NCI-H345 treated with DMSO at 0.1 percent for 48 hours (cell line): Measurements from ENCODE around the gene RSF1.
"Not testable (repeated sequence)": the region's sequence is repeated elsewhere in the genome, so short reads cannot be mapped to it uniquely, and the experiment has no call there.

Experiments used
- DNase-seq: peaks from one replicate; lab custom pipeline; 2025; ENCODE audit not compliant: unreplicated experiment; lab: John Stamatoyannopoulos, UW

RSF1 gene, protein sequence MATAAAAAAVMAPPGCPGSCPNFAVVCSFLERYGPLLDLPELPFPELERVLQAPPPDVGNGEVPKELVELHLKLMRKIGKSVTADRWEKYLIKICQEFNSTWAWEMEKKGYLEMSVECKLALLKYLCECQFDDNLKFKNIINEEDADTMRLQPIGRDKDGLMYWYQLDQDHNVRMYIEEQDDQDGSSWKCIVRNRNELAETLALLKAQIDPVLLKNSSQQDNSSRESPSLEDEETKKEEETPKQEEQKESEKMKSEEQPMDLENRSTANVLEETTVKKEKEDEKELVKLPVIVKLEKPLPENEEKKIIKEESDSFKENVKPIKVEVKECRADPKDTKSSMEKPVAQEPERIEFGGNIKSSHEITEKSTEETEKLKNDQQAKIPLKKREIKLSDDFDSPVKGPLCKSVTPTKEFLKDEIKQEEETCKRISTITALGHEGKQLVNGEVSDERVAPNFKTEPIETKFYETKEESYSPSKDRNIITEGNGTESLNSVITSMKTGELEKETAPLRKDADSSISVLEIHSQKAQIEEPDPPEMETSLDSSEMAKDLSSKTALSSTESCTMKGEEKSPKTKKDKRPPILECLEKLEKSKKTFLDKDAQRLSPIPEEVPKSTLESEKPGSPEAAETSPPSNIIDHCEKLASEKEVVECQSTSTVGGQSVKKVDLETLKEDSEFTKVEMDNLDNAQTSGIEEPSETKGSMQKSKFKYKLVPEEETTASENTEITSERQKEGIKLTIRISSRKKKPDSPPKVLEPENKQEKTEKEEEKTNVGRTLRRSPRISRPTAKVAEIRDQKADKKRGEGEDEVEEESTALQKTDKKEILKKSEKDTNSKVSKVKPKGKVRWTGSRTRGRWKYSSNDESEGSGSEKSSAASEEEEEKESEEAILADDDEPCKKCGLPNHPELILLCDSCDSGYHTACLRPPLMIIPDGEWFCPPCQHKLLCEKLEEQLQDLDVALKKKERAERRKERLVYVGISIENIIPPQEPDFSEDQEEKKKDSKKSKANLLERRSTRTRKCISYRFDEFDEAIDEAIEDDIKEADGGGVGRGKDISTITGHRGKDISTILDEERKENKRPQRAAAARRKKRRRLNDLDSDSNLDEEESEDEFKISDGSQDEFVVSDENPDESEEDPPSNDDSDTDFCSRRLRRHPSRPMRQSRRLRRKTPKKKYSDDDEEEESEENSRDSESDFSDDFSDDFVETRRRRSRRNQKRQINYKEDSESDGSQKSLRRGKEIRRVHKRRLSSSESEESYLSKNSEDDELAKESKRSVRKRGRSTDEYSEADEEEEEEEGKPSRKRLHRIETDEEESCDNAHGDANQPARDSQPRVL (N-terminal part only)

DNA sequence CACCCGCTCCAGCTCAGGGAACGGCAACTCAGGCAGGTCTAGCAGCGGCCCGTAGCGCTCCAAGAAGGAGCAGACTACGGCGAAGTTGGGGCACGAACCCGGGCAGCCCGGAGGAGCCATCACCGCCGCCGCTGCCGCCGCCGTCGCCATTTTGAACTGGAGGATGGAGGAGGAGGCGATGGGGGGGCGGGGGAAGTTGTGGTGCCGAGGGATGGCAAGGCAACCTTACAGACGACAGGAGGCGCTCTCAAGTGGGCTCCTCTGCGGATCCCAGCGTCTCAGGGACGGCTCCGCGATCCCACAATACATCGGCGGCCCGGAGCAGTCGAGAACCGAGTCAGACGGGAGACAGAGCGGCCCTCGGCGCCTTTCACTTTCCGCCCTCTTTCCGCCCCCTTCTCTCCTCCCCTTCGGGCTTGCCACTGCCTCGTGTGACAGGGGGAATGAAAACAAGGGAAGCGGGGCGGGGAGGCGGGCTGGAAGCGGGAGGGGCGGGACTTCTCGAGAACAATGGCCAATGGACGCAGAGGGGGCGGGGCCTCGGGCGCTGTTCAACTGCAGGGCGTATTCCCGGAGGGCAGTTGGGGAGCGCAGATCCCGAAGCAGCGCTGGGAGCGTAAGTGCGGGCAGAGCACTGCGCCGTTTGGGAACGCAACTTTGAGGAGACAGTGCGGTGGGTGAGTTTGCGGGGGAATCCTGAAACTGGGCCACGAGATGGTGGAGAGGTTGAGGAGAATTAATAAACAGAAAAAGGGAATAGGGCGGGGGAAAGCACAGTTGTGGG is at the start of gene RSF1, which contains the start of gene AAMDC:
RSF1 (minus strand) TSS at position 158 of the 784 bp plus-strand sequence; CDS start at position 150, 8 bp downstream.
AAMDC (plus strand) TSS at position 580 of the 784 bp plus-strand sequence. CDS start 21,353 bp downstream, outside the sequence.
- DNase-seq, result peak; percentile 92

GRCh38 chr11:77868744-77869143 is 48.2 kb upstream of the RSF1 start:
- DNase-seq, result no peak

GRCh38 chr11:77866336-77866735 is 45.8 kb upstream of the RSF1 start:
- no peak for DNase-seq

DNA sequence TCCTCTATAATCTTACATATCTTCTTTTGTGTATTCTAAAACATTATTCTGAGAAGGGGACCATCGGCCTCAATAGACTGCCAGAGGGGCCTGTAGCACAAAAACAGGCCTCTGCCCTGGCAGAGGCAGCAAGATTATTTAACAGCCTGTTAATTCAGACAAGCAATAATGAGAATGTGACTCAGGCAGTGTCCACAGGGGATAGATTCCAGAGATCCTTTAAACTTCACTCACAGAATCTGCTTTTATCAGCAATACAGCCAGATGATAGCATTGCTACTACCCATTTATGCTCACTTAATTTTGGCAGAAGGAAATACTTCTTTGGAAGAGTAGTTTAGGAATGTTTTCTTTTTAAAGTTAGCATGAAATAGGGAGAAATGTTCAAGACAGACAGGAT is 45.3 kb upstream of the RSF1 start:
- DNase-seq, result no peak

GRCh38 chr11:77861444-77861843 is 40.9 kb upstream of the RSF1 start:
- not testable (repeated sequence) for DNase-seq

DNA sequence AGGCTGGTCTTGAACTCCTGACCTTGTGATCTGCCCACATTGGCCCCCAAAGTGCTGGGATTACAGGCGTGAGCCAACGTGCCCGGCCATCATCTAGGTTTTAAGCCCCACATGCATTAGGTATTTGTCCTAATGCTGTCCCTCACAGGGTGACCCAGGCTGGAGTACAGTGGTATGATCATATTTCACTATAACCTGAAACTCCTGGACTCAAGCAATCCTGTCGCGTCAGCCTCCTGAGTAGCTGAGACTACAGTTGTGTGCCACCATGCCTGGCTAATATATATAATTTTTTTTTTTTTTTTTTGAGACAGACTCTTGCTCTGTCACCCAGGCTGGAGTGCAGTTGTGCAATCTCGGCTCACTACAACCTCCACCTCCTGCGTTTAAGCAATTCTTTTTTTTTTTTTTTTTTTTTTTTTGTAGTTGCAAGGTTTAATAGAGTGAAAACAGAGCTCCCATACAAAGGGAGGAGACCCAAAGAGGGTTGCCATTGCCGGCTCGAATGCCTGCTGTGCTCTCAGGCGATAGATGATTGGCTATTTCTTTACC is 37.5 kb upstream of the RSF1 start:
- not testable (repeated sequence) for DNase-seq

GRCh38 chr11:77854838-77855237 is 34.3 kb upstream of the RSF1 start:
- DNase-seq, result no peak

GRCh38 chr11:77851503-77851902 is 31.0 kb upstream of the RSF1 start:
- DNase-seq, result no peak

DNA sequence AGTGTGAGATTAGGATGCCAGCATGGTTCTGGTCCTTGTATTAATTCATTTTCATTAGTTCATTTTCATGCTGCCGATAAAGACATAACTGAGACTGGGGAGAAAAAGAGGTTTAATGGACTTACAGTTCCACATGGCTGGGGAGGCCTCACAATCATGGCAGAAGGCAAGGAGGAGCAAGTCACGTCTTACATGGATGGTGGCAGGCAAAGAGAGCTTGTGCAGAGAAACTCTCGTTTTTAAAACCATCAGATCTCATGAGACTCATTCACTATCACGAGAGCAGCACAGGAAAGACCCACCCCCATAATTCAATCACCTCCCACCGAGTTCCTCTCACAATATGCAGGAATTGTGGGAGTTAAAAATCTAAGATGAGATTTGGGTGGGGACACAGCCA is 23.2 kb upstream of the RSF1 start:
- not testable (repeated sequence) for DNase-seq

DNA sequence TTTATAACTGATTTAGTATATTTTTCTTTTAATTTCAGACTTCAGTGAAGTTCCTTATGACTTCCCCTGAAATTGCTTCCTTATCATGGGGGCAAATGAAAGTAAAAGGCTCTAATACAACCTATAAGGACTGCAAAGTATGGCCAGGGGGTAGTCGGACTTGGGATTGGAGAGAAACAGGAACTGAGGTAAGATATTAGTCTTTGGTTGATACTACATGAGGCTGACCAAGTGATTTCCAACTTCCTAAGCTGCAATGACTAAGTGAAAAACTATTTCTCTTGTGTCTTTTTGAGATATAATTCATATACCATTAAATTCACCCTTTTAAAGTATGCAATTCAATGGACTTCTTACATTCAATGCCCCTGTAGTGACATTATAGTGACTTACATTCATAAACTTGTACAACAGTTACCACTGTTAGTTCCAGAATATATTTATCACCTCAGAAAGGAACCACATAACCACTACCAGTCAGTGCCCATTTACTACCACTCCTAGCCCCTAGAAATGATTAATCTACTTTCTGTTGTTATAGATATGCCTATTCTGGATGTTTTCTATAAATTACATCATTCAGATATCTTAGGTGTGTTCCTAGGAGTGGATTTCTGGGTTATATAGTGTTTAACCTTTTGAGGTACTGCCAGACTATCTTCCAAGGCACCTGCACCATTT is 22.1 kb upstream of the RSF1 start:
- no peak for DNase-seq

DNA sequence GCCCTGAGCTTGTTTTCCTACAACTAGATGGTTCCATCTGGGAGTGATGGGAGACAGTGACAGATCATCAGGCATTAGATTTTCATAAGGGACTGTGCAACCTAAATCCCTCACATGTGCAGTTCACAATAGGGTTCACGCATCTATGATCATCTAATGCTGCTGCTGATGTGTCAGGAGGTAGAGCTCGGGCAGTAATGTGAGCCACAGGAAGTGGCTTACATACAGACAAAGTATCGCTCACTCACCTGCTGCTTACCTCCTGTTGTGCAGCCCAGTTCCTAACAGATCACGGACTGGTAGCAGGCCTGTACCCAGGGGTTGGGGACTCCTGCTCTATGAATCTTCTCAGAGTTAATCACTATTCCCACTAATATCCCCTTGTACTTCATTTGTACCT is 12.8 kb upstream of the RSF1 start:
- no peak for DNase-seq

DNA sequence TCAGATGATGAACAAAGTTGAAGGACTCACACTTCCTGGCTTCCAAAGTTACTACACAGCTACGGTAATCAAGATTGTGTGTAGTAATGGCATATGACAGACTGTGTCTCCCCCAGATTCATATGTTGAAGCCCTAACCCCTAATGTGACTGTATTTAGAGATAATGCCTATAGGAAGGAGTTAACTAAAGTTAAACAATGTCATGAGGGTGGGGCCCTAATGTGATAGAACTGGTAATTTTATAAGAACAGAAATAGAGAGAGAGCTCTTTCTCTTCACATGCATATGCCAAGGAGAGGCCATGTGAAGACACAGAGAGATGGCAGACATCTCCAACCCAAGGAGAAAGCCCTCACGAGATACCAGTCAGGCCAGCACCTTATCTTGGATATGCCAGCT is 8.4 kb upstream of the RSF1 start:
- no peak for DNase-seq

DNA sequence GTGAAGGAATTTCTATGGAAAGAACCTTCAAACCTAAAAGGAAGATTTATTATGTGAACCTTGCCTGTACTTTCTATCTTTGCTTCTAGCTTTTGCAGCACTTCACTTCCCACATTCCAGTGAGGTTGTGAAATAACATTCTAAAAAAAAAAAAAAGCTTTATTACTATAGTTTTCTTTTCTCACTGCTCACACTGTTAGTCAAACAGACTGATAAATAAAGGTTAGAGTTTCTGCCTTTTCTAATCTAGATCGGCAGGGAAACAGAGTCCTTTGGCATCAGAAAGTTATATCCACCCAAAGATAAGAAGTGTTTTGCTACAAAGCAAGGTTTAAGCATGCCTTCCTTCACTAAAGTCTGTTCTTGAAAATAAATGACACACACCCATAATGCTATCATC is 3.3 kb upstream of the RSF1 start:
- DNase-seq, result no peak

- DNase-seq, result not testable (repeated sequence)
Observed at GRCh38 chr11:77822126-77822525, 1.6 kb upstream of the RSF1 start.

DNA sequence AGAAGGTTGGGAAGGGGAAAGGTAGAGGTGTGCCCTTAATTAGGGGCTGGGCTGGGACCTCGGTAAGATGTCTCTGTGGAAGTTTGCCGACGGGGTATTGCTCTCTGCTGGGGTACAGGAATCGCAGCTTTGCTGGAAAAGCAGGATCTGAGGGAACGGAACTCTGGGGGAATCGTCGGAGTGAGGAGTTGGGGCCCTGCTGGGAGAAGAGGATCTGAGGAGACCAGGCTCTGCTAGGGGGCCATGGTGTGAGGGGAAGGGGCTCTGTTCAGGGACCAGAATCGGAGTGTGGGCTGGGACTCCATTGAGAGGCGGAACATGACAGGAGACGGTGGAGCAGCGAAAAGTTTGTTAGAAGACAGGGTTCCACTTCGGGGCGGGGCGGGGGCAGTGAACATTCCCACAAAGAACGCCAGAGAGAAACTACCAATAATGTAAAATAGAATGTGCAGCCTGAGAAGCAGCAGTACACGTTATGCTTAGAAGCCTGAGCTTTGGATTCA is 878 bp upstream of the RSF1 start:
- no peak for DNase-seq

DNA sequence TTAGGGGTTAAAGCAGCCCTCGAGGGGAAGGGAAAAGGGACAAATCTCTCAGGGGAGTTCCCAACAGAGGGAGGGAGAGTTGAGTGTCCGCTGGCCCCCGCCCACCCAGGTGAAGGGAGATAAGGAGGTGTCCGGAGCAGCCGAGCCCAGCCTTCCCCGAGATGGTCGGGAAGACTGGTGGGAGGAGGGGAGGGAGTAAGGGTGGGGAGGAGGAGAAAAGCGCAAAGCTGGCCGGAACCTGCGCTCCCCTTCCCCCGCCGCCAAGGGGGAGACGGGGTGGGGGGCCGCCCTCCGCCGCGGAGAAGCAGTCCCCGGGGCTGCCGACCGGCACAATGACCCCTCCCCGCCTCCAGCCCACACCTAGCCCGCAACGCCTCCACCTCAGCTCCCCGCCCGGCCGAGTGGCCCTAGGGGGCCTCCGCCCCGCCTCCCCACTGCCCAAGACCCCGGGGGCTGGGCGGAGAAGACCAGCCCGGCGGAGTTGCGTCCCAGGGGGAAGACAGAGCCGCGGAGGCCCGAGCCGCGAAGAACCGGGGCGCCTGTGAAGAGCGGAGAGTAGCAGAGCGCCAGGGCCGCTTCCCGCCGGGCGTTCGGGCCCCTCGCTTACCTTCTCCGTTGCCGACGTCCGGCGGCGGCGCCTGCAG is 479 bp downstream of the RSF1 start:
- no peak for DNase-seq

- DNase-seq, result peak; percentile 85
Observed at GRCh38 chr11:77819411-77819920, 1.1 kb downstream of the RSF1 start.

- DNase-seq, result no peak
Observed at GRCh38 chr11:77815459-77815858, 5.1 kb downstream of the RSF1 start.
